ENCODE measurements around the gene KREMEN1. TPM values are rescaled to one million over a fixed set of nuclear protein-coding genes. Genes with fewer than 3 reads are reported as not detected.

Gene KREMEN1
- total and polyA plus RNA-seq, 4 donors = 1.2 to 22.6 (median 3.8) TPM

DNA sequence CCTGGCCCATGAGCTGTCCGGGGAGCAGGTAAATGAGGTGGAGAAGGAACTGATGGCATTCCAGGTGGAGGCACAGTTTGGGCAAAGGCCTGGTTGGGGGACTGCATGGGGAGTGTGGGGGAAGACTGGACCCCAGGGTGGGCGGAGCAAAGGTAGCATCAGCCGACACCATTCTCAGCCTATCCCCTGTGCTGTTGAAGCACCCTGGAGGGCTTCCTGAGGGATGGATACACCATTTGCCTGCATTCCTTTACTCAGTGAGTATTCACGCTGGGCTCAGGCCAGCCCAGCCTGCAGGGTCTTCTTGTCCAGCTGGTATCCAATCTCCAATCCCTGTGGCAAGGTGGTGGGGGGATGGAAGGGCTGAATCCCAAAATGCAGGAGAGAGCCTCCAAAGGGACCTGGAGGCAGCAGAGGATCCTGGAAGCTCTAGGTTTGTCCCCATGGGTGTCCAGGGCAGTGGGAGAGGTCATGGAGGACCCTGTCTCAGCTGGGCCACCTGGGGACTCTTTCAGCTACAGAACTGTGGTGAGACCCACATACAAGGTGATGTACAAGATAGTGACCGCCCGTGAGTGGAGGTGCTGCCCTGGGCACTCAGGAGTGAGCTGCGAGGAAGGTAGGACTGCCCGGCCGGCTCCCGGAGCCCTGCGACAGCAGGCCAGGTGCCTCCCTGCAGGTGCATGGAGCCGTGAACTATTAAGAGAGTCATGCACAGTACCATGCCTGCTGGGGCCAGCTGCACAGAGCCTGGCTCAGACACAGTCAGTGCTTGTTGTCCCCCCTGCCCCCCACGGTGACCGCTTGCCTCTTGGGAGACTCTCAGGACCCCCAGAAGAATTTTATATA is 142.4 kb downstream of the KREMEN1 start:
- Histone ChIP-seq H3K27ac (ENCODE audit: low read depth in 1 of 2, low read length in 2 of 2) (no peak overlapping the region), H3K4me3 (ENCODE audit: low read depth in 1 of 3, low read length in 3 of 3) (no peak overlapping the region), H3K9ac (ENCODE audit: low read depth in 1 of 2, low read length in 2 of 2) (no peak overlapping the region), H3K9me3 (ENCODE audit: control insufficient read depth in 4 of 4, low read length in 3 of 4) (no peaks in the 10 kb centered on the region), H3K36me3 (ENCODE audit: control insufficient read depth in 4 of 4, insufficient read depth in 3 of 4, low read depth in 1 of 4, low read length in 3 of 4) (no peaks in the 10 kb centered on the region), H3K4me1 (ENCODE audit: control insufficient read depth in 4 of 4, insufficient read depth in 4 of 4, low read length in 3 of 4) (peaks cover 0 to 19% (median 13%) of the 10 kb centered on the region in 4 donors), H3K27me3 (ENCODE audit: control insufficient read depth in 4 of 4, insufficient read depth in 4 of 4, low read length in 3 of 4) (no peaks in the 10 kb centered on the region)
- WGBS = 96% methylated on average over 14 of the region's 14 CpGs
- TF ChIP-seq RXRA (IDR thresholded peaks at IDR 0.05) (no peak), SP1 (IDR thresholded peaks at IDR 0.05) (no peak), HNF4A (conservative IDR thresholded peaks at IDR 0.05) (no peak), GABPA (IDR thresholded peaks at IDR 0.05 in 1 of 2, conservative IDR thresholded peaks at IDR 0.05 in 1 of 2) (no peak), TAF1 (conservative IDR thresholded peaks at IDR 0.05) (no peak), NR2F2 (IDR thresholded peaks at IDR 0.05) (no peak), EGR1 (IDR thresholded peaks at IDR 0.05; ENCODE audit: low read depth in 2 of 2) (no peak), JUND (IDR thresholded peaks at IDR 0.05) (no peak), REST (IDR thresholded peaks at IDR 0.05) (no peak), FOXA2 (IDR thresholded peaks at IDR 0.05) (no peak), HNF4G (IDR thresholded peaks at IDR 0.05) (no peak), CTCF (IDR thresholded peaks at IDR 0.05; ENCODE audit: low read depth, low read length, missing input control) (no peak), ZBTB33 (IDR thresholded peaks at IDR 0.05) (no peak), RAD21 (IDR thresholded peaks at IDR 0.05) (no peak), YY1 (IDR thresholded peaks at IDR 0.05) (no peak), FOXA1 (IDR thresholded peaks at IDR 0.05) (no peak)
- TF ChIP-seq, protein P1, sequence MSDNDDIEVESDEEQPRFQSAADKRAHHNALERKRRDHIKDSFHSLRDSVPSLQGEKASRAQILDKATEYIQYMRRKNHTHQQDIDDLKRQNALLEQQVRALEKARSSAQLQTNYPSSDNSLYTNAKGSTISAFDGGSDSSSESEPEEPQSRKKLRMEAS (IDR thresholded peaks at IDR 0.05) = no peak
- TF ChIP-seq, protein P2, sequence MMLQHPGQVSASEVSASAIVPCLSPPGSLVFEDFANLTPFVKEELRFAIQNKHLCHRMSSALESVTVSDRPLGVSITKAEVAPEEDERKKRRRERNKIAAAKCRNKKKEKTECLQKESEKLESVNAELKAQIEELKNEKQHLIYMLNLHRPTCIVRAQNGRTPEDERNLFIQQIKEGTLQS (IDR thresholded peaks at IDR 0.05) = no peak
- no peak for DNase-seq (ENCODE audit: low spot score)

Data from liver (tissue), 9 donors.